ENCODE data around the gene IGSF9B.
"Not testable (repeated sequence)": the region's sequence is repeated elsewhere in the genome, so short reads cannot be mapped to it uniquely, and the experiment has no call there.

IGSF9B gene, protein sequence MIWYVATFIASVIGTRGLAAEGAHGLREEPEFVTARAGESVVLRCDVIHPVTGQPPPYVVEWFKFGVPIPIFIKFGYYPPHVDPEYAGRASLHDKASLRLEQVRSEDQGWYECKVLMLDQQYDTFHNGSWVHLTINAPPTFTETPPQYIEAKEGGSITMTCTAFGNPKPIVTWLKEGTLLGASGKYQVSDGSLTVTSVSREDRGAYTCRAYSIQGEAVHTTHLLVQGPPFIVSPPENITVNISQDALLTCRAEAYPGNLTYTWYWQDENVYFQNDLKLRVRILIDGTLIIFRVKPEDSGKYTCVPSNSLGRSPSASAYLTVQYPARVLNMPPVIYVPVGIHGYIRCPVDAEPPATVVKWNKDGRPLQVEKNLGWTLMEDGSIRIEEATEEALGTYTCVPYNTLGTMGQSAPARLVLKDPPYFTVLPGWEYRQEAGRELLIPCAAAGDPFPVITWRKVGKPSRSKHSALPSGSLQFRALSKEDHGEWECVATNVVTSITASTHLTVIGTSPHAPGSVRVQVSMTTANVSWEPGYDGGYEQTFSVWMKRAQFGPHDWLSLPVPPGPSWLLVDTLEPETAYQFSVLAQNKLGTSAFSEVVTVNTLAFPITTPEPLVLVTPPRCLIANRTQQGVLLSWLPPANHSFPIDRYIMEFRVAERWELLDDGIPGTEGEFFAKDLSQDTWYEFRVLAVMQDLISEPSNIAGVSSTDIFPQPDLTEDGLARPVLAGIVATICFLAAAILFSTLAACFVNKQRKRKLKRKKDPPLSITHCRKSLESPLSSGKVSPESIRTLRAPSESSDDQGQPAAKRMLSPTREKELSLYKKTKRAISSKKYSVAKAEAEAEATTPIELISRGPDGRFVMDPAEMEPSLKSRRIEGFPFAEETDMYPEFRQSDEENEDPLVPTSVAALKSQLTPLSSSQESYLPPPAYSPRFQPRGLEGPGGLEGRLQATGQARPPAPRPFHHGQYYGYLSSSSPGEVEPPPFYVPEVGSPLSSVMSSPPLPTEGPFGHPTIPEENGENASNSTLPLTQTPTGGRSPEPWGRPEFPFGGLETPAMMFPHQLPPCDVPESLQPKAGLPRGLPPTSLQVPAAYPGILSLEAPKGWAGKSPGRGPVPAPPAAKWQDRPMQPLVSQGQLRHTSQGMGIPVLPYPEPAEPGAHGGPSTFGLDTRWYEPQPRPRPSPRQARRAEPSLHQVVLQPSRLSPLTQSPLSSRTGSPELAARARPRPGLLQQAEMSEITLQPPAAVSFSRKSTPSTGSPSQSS (N-terminal part only)

DNA sequence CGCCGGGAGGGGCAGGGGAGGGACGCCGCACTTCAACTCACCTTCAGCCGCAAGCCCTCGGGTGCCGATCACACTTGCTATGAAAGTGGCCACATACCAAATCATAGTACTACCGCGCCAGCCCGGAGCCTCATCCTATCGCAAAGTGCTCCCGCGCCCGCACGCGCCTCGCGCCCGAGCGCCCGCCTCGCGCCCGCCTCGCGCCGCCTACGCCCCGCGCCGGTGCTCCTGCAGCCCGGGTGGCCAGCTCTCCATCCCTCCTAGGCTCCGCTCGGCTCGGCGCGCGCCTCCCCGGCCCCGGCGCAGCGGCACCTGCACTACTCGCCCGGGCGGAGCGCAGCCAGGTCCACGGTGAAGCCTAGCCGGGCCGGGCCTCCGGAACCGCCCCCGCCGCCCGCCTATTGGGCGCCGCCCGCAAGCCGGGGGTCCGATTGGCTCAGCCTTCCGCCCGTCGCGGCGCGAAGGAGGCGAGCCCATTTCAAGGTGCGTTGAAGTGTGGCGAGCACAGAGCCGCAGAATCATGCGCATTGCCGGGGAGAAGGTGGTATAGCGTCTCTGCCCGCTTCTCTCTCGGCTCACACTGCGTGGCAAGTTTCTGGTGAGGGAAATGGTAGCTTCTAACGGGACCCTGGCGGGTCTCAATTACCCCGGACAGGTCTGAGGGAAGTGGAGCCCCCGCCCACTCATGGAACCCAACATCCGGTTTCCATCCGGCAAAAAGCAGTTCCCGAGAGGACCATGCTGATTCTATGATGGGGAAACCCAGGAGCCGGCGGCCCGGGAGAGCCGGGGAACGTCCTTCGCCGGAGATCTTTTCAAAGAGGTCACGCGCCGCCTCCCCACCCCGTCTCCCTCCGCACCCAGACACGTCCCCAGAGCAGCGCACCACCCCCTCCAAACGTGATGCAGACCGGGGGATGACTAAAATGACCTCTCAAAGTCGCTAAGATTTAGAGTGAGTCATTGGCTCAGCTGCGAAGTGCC is at the start of gene IGSF9B:
Gene IGSF9B, minus strand, starts transcription at position 319 of the 984 bp plus-strand sequence. Its CDS starts 214 bp downstream, at position 105.
- peak; percentile 90 for DNase-seq

DNA sequence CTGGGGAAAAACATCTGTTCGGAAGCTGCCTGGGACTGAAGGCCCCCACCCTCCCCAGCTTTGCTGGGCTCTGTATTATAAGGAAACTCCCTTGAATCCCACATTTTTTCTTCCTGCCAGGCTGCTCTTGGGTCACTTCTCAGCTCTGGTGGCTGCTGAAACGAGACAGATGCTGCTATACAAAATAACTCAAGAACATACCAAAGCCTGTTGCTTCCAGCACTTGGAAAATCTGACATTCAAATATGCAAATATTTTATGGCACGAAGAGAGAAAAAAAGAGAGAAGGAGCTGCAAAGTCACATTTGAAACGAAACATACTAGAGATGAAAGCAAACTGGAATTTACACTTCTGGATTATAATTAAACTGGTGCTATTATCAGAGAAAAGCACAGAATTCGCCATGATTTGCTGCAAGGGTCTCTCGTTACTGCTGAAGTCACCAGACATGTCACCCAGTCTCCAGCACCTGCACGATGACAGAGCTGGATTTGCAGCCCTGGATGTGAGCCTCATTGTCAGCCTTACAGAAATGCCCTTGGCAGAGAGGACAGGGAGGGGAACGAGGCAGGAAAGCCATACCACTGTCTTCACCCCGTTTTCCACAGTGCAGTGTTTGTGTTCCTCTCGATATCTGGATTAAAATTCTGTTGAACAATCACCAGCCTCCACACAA is 47.9 kb upstream of the IGSF9B start:
- peak; percentile 37 for DNase-seq

DNA sequence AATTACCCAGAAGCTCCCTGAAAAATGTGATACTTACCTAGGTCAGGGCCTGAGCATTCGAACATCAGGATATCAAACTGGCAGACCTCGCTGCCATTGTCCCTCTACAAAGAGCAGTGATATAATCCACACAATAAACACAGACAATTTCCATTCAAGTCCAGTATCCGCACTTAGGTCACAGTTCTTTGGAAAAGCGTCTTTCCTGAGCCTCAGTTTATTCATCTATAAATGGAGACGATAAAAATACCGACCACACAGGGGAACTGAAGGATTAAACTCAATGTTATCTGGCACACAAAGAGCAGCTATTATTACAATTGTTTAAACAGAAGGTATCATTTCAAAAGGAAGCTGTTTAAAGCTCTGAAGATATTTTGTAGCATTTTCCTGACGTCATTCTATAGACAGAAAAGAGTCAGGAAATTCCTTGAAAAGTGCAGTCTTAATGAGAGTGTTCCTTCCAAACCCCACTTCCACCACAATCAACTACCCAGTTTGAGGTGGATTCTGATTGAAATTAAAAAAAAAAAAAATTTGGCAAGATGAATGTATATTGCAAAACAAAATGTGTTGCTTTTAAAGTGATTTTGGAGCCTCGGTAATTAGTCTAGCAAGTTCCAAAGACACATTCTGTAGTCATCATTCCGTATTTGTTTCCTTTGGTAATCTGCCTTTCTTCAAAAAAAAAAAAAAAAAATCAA is 47.2 kb upstream of the IGSF9B start:
- DNase-seq: no peak

DNA sequence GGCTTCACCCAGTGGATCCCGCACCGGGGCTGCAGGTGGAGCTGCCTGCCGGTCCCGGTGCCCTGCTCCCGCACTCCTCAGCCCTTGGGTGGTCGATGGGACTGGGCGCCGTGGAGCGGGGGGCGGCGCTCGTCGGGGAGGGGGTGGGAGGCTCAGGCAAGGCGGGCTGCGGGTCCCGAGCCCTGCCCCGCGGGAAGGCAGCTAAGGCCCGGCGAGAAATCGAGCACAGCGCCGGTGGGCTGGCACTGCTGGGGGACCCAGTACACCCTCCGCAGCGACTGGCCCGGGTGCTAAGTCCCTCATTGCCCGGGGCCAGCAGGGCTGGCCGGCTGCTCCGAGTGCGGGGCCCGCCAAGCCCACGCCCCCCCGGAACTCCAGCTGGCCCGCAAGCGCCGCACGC is 46.1 kb upstream of the IGSF9B start:
- DNase-seq: not testable (repeated sequence)

DNA sequence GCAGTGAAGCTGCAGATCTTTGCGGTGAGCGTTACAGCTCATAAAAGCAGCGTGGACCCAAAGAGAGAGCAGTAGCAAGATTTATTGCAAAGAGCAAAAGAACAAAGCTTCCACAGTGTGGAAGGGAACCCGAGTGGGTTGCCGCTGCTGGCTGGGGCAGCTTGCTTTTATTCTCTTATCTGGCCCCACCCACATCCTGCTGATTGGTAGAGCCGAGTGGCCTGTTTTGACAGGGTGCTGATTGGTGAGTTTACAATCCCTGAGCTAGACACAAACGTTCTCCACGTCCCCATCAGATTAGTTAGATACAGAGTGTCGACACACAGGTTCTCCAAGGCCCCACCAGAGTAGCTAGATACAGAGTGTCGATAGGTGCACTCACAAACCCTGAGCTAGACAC is 45.6 kb upstream of the IGSF9B start:
- DNase-seq: not testable (repeated sequence)

DNA sequence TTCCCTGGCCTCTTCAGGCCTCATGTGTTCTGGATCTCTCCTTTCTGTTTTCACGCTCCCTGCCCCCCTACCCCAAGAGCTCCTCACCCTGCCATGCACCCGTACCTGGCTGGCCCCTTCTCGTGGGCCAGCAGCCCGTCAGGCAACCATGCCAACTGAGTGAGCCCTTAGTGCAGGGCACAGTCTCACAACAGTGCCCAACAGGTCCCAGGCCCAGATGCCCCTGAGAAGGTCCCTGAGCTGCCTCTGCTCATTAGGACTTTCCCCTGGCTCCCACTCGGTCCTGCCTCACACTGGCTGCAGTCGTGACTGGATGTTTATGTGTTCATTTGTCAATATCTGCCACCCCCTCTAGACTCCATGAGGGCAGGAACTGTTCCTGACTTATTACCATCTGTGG is 44.8 kb upstream of the IGSF9B start:
- no peak for DNase-seq

DNA sequence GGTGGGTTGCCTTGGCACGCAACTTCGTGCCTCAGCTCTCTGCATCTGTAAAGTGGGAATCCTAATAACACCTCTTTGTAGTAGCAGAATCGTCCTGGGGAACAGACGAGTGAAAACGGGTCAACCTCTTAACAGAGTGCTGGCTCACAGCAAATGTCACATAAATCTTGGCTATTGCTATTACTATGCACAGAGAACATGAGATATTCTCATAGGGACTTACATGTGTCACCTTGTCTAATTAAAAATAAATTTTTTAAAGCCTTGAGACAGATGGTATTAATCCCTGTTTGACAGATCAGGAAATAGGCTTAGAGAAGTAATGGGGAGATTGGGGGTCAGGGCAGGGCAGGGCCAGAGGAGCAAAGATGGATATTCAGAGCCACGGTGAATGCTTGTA is 44.3 kb upstream of the IGSF9B start:
- DNase-seq: no peak

DNA sequence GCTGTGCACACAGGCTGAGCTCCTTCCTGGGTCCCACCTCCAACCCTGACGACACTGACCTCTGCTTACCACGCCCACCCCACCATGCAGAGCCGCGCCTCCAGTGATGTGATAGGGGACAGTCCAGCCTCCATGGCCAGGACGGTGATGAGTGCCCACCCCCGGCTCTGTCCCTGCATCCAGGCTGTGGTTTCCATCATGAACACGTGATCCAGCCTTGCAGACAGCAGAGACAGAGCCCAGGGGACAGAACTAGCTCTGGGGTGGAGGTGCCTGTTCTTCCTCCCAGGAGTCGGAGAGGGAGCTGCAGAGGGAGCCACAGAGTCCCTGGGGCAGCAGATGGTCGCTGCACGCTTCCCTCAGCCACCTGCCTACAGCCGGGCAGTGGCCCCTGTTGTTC is 42.6 kb upstream of the IGSF9B start:
- DNase-seq: no peak

DNA sequence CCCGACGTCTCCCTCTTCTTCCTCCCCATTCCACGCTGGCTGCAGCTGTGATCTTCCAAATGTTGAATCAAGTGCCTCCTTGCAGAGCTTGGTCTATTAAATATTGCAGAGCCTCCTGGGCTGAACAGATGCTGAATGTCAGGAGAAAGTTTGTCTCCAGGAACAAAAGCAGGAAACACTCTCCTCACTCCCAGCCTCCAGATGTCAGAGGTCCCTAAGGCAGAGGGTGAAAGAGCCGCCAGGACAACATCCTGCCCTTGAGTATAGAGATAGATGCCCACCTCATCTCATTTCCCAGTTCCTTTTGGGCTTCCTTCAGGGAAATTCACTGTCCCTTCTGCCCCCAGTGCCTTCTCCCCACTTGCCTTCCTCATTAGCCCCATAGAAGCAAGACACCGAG is 40.8 kb upstream of the IGSF9B start:
- no peak for DNase-seq

DNA sequence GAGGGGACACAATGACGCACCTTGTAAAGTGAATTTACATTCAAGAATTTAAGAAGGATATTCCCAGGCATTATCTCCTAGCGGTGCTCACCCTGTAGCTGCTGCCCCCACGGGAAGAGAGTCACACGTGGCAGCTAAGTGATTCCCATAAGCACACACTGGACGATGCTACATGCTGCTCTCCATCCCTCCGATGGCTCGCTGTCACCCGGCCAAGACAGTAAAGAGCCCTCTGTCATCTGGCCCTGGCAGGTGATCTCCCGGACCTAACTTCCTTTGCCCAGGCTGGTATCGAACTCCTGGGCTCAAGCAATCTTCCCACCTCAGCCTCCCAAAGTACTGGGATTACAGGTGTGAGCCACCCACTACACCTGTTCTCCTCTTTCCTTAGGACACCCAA is 39.9 kb upstream of the IGSF9B start:
- no peak for DNase-seq

DNA sequence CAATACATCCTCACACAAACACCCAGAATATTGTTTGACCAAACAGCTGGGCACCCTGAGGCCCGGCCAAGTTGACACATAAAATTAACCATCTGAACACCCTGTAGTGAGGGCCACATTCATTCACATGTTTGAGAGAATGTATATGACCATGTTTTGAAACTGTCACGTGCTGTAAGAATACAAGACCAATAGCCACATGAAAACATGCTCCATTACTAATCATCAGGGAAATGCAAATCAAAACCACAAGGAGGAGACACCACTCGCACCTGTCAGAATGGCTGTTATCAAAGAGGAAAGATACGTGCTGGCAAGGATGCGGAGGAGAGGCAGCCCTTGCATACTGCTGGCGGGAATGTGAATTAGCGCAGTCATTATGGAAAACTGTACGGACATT is 38.3 kb upstream of the IGSF9B start:
- DNase-seq: no peak

DNA sequence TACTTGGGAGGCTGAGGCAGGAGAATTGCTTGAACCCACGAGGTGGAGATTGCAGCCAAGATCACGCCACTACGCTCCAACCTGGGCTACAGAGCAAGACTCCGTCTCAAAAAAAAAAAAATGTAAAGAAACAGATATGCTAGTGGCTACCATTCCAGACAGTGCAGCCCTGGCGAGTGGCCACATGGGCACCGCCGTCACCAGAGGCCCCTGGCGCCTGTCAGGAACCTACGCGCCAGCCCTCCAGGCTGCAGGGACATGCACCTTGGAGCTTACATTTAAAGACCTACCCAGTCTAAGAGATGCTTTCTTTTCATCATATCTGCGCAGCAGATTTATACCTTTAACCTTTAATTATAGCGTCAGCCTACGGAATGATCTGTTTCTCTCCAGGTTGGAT is 37.2 kb upstream of the IGSF9B start:
- no peak for DNase-seq

DNA sequence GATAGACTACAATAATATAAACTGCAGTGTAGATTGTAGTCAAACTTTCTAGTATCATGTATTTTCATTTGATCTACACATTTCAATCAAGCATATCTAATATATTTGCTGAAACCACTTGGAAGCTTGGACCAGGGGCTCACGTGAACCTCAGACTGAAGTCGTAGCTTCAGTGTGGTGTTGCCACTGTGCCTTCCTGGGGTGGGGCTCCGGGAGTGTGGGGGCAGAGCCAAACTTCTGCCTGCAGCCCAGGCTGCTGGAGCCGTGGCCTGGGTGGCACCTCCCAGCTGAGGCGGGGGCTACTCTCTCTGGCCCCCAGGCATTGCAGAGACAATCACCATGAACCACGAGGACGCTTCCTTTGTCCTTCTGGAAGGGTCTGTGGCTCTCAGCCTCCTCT is 36.3 kb upstream of the IGSF9B start:
- DNase-seq: no peak

DNA sequence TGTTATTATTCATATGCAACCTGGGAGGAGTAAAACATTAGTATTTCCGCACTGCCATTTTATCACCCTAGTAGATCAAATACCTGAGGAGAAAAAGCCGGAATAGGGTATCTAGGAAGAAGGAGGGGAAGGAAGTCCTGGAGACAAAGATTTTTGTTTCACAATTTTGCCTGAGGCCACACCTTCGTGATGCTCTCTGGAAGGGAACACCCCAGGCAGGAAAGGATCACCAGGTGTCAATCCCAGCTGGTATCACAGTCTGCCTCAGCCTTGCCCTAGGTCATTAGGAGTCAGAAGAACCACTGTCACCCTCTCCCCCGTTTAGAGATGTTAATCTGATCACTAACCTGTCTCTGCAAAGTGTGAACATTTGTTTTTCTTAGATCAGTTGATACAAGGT is 35.4 kb upstream of the IGSF9B start:
- DNase-seq: no peak

DNA sequence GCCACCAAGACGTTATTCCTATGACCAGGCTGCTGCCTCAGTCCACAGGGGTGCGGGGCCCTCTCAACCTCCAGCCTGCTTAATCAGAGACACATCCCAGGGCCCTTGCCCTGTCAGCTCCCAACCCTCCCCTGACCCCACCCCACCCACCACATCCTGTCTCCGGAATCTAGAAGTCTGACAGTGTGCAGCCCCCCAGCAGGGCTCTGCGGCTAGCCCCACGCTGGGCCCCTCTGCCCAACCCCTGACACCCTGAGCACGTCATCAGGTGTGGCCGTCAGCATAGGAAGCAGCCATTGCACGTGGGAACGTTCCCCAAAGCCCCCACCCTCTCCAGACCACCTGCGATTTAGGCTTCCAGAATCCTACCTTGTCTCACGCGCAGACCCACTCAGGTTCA is 34.3 kb upstream of the IGSF9B start:
- DNase-seq: no peak

DNA sequence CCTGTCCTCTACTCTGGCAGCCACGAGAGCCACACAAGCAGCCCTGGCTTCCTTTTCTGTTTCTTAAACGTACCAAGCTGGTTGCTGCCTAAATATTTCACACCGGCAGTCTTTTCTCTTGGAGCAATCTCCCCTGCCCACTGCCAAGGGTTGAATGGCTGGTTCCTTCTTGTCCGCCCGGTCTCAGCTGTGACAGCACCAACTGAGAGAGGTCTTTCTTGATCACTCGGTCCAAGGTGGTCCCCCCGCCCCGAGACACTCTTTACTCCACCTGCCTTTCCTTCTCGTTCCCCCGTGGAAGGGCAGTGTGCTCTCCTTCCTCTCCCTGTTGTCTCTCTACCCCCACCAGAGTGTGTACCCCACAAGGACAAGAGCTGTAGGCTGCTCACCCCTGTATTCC is 33.7 kb upstream of the IGSF9B start:
- DNase-seq: no peak

DNA sequence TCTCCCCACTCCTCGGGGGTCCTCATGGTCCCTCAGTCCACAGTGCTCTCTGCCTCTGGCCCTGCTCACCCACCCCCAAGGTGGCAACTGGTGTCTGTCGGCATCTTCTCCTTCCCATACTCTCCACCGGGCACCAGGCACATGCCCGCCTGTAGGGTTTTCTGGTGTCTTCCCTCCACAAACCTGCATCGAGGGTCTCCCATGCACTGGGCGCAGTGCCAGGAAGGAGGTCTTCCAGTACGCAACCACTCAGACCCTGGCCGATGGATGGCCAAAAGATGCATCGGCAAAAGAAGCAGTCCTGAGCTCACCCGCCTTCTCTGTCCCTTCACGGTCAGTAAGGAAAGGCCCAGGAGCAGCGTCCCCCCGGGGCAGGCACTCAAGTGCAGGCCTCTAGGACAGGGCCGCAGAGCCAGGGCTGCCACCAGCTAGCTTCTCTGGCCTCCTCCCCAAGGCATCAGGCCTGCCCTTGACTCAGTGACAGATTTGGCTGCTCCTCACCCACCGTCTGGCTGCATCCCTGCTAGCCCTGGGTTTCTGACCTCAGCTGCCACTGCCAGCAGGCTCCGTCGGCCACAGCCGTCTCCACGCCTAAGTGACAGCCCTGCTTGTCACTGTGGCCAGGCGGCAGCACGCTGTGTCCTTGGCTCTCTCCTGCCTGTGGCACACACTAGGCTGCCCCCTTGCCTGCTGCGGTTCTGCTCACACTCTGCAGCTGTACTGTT is 32.1 kb upstream of the IGSF9B start:
- no peak for DNase-seq

DNA sequence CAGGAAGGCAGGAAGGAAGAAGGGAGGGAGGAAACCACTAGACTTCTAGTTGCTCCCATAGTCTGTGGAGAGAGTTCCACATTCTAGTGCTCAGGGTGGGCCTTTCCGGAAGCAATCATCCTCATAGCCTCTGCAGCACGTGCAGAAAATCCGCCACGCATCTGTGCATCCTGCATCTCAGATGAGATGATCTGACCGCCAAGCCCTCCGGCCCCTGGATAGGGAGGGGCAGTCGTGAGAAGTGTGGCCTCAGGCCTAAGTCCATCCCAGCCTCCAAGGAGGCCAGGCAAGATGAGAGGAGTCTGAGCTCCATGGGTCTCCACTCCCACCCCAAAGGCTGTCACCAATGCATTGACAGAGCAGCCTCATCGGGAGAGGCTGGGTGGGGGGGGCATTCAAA is 30.4 kb upstream of the IGSF9B start:
- DNase-seq: no peak

DNA sequence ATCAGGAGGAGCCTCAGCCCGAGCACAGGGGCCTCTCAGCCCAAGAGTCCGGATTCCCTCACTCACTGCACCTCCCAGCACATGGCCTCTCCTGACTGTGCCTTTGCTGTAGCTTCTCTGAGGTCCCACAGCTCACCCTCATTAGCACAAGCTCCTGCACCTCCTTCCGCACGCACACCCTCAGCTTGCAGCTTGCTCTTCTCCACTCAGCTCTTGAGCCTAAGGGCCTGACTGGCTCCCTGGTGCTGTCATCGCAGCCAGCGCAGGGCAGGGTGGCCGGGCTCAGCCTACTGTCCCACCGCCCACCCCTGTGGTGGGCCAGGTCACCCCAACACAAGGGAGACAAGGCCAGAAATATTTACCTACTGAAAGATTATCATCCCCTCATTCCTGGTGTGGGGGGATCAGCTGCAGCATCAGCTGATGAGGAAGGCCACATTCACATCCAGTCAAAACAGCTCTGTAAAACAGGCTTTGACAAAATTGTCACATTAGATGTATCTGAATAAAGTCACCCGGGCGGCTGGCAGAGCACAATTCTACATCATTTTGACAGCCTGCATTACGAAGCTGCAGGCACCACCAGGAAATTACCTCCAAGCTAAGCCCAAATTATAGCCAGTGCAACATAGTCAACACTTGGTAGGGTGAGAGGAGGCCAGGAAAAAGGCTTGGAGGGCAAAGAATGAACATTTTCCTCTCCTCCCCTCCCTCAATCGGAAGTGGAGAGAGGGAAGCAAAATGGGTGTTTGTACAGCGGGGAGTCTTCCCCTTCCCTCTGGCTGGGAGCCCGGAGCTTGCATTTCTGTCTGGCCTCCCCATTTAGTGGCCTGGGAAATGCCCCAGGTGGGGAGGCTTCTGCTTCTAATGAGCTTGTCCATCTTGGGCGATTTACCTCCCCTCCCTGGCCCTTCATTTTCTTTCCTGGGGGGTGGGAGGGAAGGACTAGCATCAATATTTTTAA is 29.5 kb upstream of the IGSF9B start:
- DNase-seq: no peak
